Measurements from ENCODE around the gene ANXA10.

DNA sequence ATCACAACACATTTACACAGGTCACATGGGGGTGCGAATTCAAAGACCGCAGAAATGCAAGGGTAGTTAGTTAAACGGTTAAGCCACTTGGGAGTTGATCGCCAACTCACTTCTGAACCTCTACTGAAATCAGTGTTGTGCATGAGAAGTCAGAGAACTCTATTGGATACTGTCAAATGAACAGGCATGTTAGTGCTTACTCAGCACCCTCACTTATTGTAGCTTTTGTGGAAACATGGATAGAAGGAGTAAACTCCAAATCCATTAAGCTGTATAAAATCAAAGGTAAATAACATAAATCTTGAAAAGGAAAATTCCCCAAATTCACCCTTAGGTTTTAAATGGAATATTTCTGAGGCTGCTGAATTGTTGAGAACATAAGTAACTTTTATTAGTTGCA lies 17.5 kb upstream of the ANXA10 start:
- TF ChIP-seq EZH2 (IDR thresholded peaks at IDR 0.05; ENCODE audit: borderline replicate concordance, low read length): no peak
- TF ChIP-seq, protein P1, sequence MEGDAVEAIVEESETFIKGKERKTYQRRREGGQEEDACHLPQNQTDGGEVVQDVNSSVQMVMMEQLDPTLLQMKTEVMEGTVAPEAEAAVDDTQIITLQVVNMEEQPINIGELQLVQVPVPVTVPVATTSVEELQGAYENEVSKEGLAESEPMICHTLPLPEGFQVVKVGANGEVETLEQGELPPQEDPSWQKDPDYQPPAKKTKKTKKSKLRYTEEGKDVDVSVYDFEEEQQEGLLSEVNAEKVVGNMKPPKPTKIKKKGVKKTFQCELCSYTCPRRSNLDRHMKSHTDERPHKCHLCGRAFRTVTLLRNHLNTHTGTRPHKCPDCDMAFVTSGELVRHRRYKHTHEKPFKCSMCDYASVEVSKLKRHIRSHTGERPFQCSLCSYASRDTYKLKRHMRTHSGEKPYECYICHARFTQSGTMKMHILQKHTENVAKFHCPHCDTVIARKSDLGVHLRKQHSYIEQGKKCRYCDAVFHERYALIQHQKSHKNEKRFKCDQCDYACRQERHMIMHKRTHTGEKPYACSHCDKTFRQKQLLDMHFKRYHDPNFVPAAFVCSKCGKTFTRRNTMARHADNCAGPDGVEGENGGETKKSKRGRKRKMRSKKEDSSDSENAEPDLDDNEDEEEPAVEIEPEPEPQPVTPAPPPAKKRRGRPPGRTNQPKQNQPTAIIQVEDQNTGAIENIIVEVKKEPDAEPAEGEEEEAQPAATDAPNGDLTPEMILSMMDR (IDR thresholded peaks at IDR 0.05; ENCODE audit: low read length): no peak

All from OCI-LY1 (cell line).